Testis (tissue), 3 donors: ENCODE measurements around the gene MRPL19. TPM values are rescaled to one million over a fixed set of nuclear protein-coding genes. Genes with fewer than 3 reads are reported as not detected.
"Not testable (repeated sequence)": the region's sequence is repeated elsewhere in the genome, so short reads cannot be mapped to it uniquely, and the experiment has no call there.

Source experiments
- DNase-seq: peaks from one replicate; pipeline ENCODE4 v3.0.0-alpha.2; 2019
- H3K27ac ChIP-seq, 2 donors: fragments of 200-600 bp; sonication (generic); one replicate each; pipeline ENCODE4 v1.5.1; 2019
- H3K27me3 ChIP-seq: fragments of 200-600 bp; sonication (generic); one replicate; pipeline ENCODE4 v1.5.1; 2019
- H3K36me3 ChIP-seq: fragments of 200-600 bp; sonication (generic); one replicate; pipeline ENCODE4 v1.5.1; 2017; ENCODE audit warnings: low read depth; ENCODE audit errors: missing control alignments
- H3K4me1 ChIP-seq: fragments of 200-600 bp; sonication (generic); one replicate; pipeline ENCODE4 v1.5.1; 2019
- H3K4me3 ChIP-seq, 2 donors: fragments of 200-600 bp; sonication (generic); one replicate each; pipeline ENCODE4 v1.5.1; 2017 to 2019
- H3K9me3 ChIP-seq: fragments of 200-600 bp; sonication (generic); one replicate; pipeline ENCODE4 v1.5.1; 2017
- POLR2A ChIP-seq: fragments of 450-650 bp; IDR thresholded peaks from one replicate; pipeline ENCODE4 v1.6.1; 2017; ENCODE audit warnings: antibody characterized with exemption, mild to moderate bottlenecking, moderate library complexity
- WGBS, 2 donors: methylation state at CpG; one replicate each; pipeline ENCODE4 v1.1.5; 2018; 5-methylcytosine and 5-hydroxymethylcytosine counted together
- intact Hi-C: fragments of 100-400 bp; cut with DNase I; formaldehyde crosslinking; loops from one replicate; pipeline ENCODE4 v1.15.1; 2023; ENCODE audit warnings: low total_unique reads
- polyA plus RNA-seq: library from polyadenylated mRNA; stranded (reverse); fragments of 350-450 nt; fragmentation: Illumina TruSeq; extraction: RNeasy Lipid Tissue Mini Kit (QIAGEN cat#74804); gene quantifications from one replicate; pipeline ENCODE4 v1.2.3, GENCODE V29; 2014; ENCODE audit warnings: low read depth, low replicate concordance; ENCODE audit not compliant: insufficient read depth
- total RNA-seq, 2 donors: library from RNA; depleted of rRNA; stranded (reverse); fragments of >200 nt; gene quantifications; one replicate each; pipeline ENCODE4 v1.2.3, GENCODE V29; 2016
- TF ChIP-seq, protein P1 (sequence below), 3 experiments: fragments of 450-650 bp in 2 of 3; fragments of 200-600 bp in 1 of 3; sonication (generic) in 1 of 3; IDR thresholded peaks; one replicate each; pipeline ENCODE4 v1.5.1; 2016 to 2019; ENCODE audit warnings: antibody characterized with exemption in 3 of 3, mild to moderate bottlenecking in 2 of 3, moderate library complexity in 1 of 3

The MRPL19 gene
- total and polyA plus RNA-seq, 3 donors from 2014 or later = 27.3 to 36.2 (median 27.9) TPM

GRCh38 chr2:75709297-75709696 is 62.7 kb downstream of the MRPL19 start:
- TF ChIP-seq, protein P1, sequence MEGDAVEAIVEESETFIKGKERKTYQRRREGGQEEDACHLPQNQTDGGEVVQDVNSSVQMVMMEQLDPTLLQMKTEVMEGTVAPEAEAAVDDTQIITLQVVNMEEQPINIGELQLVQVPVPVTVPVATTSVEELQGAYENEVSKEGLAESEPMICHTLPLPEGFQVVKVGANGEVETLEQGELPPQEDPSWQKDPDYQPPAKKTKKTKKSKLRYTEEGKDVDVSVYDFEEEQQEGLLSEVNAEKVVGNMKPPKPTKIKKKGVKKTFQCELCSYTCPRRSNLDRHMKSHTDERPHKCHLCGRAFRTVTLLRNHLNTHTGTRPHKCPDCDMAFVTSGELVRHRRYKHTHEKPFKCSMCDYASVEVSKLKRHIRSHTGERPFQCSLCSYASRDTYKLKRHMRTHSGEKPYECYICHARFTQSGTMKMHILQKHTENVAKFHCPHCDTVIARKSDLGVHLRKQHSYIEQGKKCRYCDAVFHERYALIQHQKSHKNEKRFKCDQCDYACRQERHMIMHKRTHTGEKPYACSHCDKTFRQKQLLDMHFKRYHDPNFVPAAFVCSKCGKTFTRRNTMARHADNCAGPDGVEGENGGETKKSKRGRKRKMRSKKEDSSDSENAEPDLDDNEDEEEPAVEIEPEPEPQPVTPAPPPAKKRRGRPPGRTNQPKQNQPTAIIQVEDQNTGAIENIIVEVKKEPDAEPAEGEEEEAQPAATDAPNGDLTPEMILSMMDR (IDR thresholded peaks at IDR 0.05) = no peak
- TF ChIP-seq POLR2A = no peak
- Histone ChIP-seq H3K27ac (no peak overlapping the region), H3K9me3 (no peaks in the 10 kb centered on the region), H3K4me3 (no peak overlapping the region), H3K36me3 (no peaks in the 10 kb centered on the region), H3K27me3 (no peaks in the 10 kb centered on the region), H3K4me1 (peaks cover 6% of the 10 kb centered on the region)
- WGBS, 2 donors = 23 to 28% methylated on average over 3 of the region's 3 CpGs
- intact Hi-C loops = no loop called here
- no peak for DNase-seq

DNA sequence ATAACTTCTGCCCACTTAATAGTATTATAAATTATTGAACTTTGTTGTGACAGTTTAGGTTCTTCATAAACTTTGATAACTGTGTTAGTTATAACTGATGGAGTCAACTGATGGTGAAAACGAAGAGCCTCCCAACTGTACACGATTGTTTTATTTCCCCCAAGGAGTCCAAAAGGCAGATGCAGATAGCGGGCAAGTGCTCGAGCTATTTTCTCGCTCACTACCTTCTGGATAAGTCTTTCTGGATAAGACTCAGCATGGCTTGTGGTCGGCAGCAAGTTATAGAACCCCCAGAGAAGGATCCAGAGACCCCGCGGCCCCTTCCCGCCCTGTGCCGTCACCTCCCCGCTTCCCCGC is 63.6 kb downstream of the MRPL19 start:
- intact Hi-C loops = no loop called here
- Histone ChIP-seq H3K36me3 (no peaks in the 10 kb centered on the region), H3K27ac (peak overlapping the region; percentile 94 to 97), H3K4me1 (peaks cover 6% of the 10 kb centered on the region), H3K27me3 (no peaks in the 10 kb centered on the region), H3K9me3 (no peaks in the 10 kb centered on the region), H3K4me3 (peak overlapping the region; percentile 81 to 96)
- no peak for DNase-seq
- TF ChIP-seq POLR2A = no peak
- TF ChIP-seq, protein P1 (IDR thresholded peaks at IDR 0.05) = no peak
- WGBS, 2 donors = 0 to 1% methylated on average over 7 to 12 of the region's 12 CpGs

DNA sequence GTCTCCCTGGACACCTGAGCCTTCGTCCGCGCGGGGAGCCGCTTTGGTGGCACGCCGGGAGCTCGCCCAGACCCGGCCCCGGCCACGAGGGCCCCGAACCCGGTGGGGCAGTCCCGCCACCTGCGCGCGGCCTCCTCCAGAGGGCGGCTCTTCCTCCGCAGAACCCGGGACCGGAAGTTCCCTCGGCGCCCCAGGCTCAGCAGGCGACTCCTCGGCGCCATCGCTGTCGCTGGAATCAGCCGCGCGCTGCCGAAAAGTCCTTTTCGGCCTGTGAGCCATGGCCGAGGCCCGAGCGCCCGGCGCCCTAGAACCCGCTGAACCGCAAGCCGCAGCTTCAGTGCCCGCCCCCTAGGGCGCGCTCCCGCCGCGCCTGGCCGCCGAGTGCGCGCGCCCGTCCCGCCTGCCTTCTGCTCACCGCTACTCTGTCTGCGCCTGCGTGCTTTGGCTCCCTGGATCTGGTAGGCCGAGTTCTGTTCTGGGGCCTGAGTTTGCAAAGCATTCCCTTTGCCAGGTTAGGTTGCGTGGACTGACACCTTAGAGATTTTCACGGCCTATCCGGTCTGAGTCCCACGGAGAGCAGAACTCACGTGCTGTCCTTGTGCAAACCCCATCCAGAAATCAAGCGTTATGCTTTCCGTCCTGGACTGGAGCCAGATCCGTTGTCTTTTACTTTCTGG is 64.1 kb downstream of the MRPL19 start, which contains the start of gene GCFC2:
Gene GCFC2 (minus strand): TSS at position 339 of the 677 bp plus-strand sequence. CDS start 60 bp downstream, at position 279.
- TF ChIP-seq, protein P1 (IDR thresholded peaks at IDR 0.05) = peak in 1 of 3 experiments; percentile 23
- no peak for TF ChIP-seq POLR2A
- 1 to 2% methylated on average over 16 to 39 of the region's 66 CpGs for WGBS, 2 donors
- Histone ChIP-seq H3K27ac (peak within 1 kb of the TSS; percentile 94 to 97), H3K4me3 (peak within 1 kb of the TSS; percentile 81 to 96), H3K36me3 (no peaks in the 10 kb centered on the region), H3K27me3 (no peaks in the 10 kb centered on the region), H3K4me1 (peaks cover 6% of the 10 kb centered on the region), H3K9me3 (no peaks in the 10 kb centered on the region)
- DNase-seq = peak; percentile 96
- intact Hi-C loops = no loop called here

DNA sequence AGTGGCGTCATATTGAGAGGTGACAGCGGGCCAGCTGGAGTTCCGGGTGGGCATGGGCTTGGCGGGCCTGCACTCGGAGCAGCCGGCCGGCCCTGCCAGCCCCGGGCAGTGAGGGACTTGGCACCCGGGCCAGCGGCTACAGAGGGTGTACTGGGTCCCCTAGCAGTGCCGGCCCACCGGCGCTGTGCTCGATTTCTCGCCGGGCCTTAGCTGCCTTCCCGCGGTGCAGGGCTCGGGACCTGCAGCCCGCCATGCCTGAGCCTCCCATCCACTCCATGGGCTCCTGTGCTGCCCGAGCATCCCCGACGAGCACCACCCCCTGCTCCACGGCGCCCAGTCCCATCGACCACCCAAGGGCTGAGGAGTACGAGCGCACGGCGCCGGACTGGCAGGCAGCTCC is 65.0 kb downstream of the MRPL19 start:
- DNase-seq, H3K9me3 ChIP-seq, H3K4me1 ChIP-seq, intact Hi-C loops, H3K27me3 ChIP-seq, H3K36me3 ChIP-seq: not testable (repeated sequence)
- H3K4me3 ChIP-seq = peak overlapping the region; percentile 81 to 96
- H3K27ac ChIP-seq = peak overlapping the region; percentile 94 to 97
- 80 to 99% methylated on average over 10 of the region's 31 CpGs for WGBS, 2 donors

DNA sequence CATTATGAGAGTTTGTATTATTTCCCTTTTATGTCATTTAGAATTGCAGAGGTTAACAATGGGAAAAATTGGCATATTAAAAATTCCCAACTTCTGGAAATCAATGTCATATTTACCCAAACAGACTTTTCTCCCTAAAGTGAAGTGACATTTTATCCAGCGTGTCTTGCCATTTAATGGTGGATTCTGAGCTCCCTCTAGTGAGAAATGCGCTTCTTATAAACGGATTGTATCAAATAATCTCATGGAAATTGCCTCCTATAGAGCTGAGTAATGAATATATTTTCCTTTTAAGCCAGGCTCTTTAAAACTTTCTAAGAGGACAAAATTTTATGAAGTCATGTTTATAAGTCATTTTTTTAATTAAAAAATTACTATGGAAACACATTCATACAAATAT is 69.8 kb downstream of the MRPL19 start:
- TF ChIP-seq POLR2A = no peak
- TF ChIP-seq, protein P1 (IDR thresholded peaks at IDR 0.05) = no peak
- intact Hi-C loops = no loop called here
- 44 to 58% methylated on average over 3 of the region's 3 CpGs for WGBS, 2 donors

More for the DNA sequence above, 69.8 kb downstream of the MRPL19 start:
- H3K9me3 ChIP-seq = no peaks in the 10 kb centered on the region
- H3K4me1 ChIP-seq = no peaks in the 10 kb centered on the region
- no peaks in the 10 kb centered on the region for H3K27me3 ChIP-seq
- H3K36me3 ChIP-seq = no peaks in the 10 kb centered on the region
- DNase-seq = no peak
- no peak overlapping the region for H3K4me3 ChIP-seq
- no peak overlapping the region for H3K27ac ChIP-seq
